Lower leg skin (tissue), 3 donors: ENCODE data around the gene HUS1.

Experiments
- CTCF ChIP-seq, 3 donors: fragments of 450-650 bp; IDR thresholded peaks; one replicate each; pipeline ENCODE4 v1.5.1; 2016; ENCODE audit warnings: antibody characterized with exemption in 3 of 3, mild to moderate bottlenecking in 3 of 3, moderate library complexity in 2 of 3
- POLR2A ChIP-seq, 2 donors: fragments of 450-650 bp; IDR thresholded peaks; one replicate each; pipeline ENCODE4 v1.6.1; 2016 to 2017; ENCODE audit warnings: antibody characterized with exemption in 2 of 2, mild to moderate bottlenecking in 1 of 2, moderate library complexity in 1 of 2

GRCh38 chr7:47942132-47942531 lies 37.3 kb downstream of the HUS1 start:
- no peak for TF ChIP-seq CTCF (IDR thresholded peaks at IDR 0.05)
- no peak for TF ChIP-seq POLR2A (IDR thresholded peaks at IDR 0.05)
